Hematopoietic multipotent progenitor cell treated with erythropoietin and hydrocortisone succinate and interleukin-3 and kit ligand, for 6 days (in vitro differentiated cells): ENCODE measurements around the gene MEGF9.
"Not testable (repeated sequence)": the region's sequence is repeated elsewhere in the genome, so short reads cannot be mapped to it uniquely, and the experiment has no call there.

ENCODE experiments used
- DNase-seq: peaks from one replicate; pipeline ENCODE4 v3.0.0-alpha.2; 2015

Gene MEGF9

GRCh38 chr9:120570296-120570695, 144.0 kb downstream of the MEGF9 start:
- no peak for DNase-seq

DNA sequence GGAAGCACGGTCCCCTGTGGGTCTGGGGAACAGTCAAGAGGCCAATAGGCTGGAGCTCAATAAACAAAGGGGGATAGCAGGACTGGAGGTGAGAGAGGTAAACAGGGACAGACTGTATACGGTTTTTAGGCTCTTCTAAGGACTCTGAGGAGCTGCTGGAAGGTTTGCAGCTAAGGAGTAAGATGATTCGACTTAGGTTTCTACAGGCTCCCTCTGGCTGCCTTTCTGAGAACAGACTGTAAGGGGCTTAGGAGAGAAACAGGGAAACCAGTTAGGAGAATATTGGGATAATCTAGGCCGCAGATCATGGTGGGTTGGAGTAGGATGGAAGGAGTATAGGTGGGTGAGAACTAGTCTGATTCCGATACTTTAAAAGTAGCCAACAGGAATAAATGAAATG, 144.7 kb downstream of the MEGF9 start:
- no peak for DNase-seq

DNA sequence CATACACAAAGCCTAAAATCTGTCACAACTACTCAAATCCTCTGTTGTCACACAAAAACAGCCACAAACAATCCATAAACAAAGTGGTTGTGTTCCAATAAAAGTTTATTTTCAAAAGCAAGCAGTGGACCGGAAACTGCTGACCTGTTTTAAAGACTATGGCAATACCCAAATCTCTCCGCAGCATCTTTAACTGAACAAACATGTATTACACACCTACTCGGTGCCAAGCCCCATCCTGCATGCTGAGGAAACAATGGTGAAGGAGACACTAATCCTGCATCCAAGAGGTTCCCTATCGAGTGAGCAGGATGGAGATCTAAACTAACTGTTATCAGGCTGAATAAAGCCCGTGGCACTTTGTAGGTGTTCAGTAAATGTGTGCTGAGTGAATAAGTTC, 145.5 kb downstream of the MEGF9 start:
- no peak for DNase-seq

DNA sequence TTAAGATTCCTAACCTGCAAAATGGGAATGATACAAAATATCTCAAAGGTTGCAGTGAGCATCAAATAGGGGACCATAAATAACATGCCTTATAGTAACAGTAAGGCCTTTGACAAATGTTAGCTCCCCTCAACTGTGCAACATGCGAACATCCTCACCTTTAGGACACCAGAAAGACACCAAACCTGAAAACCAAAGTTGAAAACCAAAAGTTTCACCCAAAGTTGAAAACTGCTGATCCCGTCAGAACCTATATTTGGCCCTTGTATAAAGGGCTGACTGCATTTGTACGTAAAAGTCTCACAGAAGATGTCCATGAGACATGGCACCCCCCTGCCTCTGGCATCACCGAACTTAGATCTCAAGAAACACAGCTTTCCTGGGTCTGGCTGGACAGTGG, 146.4 kb downstream of the MEGF9 start:
- DNase-seq: no peak

GRCh38 chr9:120567081-120567480, 147.2 kb downstream of the MEGF9 start:
- no peak for DNase-seq

GRCh38 chr9:120564589-120564988, 149.7 kb downstream of the MEGF9 start:
- DNase-seq: no peak

- DNase-seq: peak; percentile 86
These were observed 151.3 kb downstream of the MEGF9 start for GRCh38 chr9:120562861-120563443.

- DNase-seq: peak; percentile 58
These were observed 152.6 kb downstream of the MEGF9 start for GRCh38 chr9:120561709-120562108.

DNA sequence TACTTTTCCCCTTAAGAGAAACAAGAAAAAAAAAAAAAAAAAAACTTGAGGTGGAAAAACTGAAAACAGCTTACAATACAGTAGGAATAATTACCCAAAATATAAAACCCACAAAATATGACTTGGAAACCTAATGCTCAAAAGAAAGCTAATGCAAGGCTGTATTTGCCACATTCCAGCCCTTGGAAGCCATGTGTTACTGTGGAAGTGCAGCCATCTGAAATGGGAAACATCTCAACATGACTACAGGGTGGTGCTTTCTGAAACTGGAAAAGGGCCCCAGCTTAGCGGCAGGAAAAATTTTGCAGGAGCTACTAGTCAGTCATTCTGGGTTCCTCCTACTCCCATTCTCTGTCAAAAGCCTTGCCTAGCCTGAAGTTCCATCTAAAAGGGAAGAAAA, 154.7 kb downstream of the MEGF9 start:
- no peak for DNase-seq

DNA sequence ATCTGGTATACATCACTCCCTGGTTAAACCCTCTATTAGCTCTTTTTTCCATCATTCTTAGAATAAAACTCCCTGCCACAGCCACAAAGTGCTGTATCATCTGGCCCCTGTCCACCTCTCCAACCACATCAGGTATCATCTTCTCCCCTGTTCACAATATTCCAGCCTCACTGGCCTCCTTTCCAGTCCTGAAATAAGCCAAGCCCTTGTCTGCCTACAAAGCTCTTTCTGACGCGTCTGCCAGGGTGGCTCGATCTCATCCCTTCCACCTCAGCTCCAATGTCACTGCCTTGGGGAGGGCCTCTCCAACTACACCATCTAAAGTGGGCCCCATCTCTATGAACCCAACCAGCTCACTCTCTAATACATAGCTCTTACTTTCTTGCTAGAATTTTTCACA, 155.8 kb downstream of the MEGF9 start:
- DNase-seq: no peak

- no peak for DNase-seq
These were observed 157.1 kb downstream of the MEGF9 start for GRCh38 chr9:120557205-120557604.

- DNase-seq: no peak
These were observed 157.5 kb downstream of the MEGF9 start for GRCh38 chr9:120556775-120557174.

GRCh38 chr9:120555839-120556238, 158.4 kb downstream of the MEGF9 start:
- peak; percentile 73 for DNase-seq

DNA sequence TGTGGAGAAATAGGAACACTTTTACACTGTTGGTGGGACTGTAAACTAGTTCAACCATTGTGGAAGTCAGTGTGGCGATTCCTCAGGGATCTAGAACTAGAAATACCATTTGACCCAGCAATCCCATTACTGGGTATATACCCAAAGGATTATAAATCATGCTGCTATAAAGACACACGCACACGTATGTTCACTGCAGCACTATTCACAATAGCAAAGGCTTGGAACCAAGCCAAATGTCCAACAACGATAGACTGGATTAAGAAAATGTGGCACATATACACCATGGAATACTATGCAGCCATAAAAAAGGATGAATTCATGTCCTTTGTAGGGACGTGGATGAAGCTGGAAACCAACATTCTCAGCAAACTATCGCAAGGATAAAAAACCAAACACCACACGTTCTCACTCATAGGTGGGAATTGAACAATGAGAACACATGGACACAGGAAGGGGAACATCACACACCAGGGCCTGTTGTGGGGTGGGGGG, 162.0 kb downstream of the MEGF9 start:
- DNase-seq: not testable (repeated sequence)
